Stimulated activated CD4-positive, alpha-beta T cell treated with anti-CD3 and anti-CD28 coated beads, Interleukin-15, amount 100 ng/mL, for 24 hours (primary cell): Measurements from ENCODE around the gene TP53RK.
A peak's percentile ranks its signal among the peaks of the same experiment; 100 is the strongest.

Source experiments
- DNase-seq: peaks from one replicate; pipeline ENCODE4 v3.0.0-alpha.2; 2020

Gene TP53RK

GRCh38 chr20:46689082-46689753 is at the start of gene TP53RK:
TP53RK (minus strand) TSS chr20:46689444; CDS start chr20:46689414, 30 bp downstream.
- peak; percentile 98 for DNase-seq

DNA sequence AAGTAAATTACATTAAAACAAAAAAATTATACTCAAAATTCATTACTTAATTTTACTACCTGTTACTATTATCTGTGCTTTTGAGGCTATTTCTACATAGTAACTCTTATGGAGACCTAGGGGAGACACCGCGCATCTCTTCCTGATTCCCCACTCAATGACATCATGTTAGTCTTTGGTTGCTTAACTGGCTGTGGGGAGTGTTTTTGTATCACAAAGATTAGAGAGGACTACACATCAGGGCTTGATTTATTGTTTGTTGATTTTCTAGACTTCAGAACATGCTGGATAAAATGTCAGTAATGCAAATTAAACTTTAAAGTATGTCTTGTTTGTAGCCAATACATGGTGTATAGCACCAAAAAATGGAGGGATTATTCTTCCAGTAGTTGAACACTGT is 46.2 kb upstream of the TP53RK start:
- no peak for DNase-seq

DNA sequence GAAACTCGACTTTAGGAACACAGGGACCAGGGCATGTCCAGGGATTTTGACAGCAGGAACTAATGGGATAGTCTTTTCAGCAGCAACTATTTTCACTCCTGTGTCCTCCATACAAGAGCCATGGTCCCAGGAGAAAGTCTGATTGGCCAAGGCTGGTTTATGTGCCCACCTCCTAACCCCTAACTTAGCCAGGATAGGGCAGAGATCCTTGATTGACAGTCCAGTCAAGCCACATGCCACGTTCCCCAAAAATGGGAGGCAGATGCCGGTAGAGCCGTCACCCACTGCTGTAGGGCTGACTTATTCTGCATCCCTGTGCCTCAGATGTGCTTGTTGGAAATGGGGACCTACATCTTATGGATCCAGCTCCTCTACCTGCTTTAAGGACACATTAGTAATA is 42.5 kb upstream of the TP53RK start:
- no peak for DNase-seq

DNA sequence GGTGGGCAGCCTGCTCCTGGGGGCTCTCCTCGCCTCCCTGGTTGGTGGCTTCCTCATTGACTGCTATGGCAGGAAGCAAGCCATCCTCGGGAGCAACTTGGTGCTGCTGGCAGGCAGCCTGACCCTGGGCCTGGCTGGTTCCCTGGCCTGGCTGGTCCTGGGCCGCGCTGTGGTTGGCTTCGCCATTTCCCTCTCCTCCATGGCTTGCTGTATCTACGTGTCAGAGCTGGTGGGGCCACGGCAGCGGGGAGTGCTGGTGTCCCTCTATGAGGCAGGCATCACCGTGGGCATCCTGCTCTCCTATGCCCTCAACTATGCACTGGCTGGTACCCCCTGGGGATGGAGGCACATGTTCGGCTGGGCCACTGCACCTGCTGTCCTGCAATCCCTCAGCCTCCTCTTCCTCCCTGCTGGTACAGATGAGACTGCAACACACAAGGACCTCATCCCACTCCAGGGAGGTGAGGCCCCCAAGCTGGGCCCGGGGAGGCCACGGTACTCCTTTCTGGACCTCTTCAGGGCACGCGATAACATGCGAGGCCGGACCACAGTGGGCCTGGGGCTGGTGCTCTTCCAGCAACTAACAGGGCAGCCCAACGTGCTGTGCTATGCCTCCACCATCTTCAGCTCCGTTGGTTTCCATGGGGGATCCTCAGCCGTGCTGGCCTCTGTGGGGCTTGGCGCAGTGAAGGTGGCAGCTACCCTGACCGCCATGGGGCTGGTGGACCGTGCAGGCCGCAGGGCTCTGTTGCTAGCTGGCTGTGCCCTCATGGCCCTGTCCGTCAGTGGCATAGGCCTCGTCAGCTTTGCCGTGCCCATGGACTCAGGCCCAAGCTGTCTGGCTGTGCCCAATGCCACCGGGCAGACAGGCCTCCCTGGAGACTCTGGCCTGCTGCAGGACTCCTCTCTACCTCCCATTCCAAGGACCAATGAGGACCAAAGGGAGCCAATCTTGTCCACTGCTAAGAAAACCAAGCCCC is 36.2 kb upstream of the TP53RK start:
- DNase-seq, result no peak

DNA sequence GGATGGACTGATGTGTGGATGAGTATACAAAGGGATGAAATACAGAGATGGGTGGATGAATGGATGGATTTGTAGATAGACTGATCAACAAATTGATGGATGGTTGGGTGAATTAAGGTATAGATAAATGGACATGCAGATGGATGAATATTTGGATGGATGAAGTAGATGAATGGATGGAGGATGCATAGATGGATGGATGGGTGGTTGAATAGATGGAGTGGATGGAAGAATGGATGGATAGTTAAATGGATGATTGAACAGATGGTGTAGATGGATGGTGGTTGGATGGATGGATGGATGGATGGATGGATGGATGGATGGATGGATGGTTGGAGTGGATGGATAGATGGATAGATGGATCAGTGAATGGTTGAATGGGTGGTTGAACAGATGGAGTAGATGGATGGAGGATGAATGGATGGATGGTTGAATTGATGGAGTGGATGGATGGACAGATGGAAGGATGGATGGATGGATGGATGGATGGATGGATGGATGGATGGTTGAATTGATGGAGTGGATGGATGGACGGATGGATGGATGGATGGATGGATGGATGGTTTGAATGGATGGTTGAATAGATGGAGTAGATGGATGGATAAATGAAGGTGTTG is 35.2 kb upstream of the TP53RK start:
- DNase-seq, result no peak

GRCh38 chr20:46723039-46723438 is 33.8 kb upstream of the TP53RK start:
- no peak for DNase-seq

- no peak for DNase-seq
Measured at GRCh38 chr20:46722450-46722849, 33.2 kb upstream of the TP53RK start.

GRCh38 chr20:46721476-46721875 is 32.2 kb upstream of the TP53RK start:
- no peak for DNase-seq

DNA sequence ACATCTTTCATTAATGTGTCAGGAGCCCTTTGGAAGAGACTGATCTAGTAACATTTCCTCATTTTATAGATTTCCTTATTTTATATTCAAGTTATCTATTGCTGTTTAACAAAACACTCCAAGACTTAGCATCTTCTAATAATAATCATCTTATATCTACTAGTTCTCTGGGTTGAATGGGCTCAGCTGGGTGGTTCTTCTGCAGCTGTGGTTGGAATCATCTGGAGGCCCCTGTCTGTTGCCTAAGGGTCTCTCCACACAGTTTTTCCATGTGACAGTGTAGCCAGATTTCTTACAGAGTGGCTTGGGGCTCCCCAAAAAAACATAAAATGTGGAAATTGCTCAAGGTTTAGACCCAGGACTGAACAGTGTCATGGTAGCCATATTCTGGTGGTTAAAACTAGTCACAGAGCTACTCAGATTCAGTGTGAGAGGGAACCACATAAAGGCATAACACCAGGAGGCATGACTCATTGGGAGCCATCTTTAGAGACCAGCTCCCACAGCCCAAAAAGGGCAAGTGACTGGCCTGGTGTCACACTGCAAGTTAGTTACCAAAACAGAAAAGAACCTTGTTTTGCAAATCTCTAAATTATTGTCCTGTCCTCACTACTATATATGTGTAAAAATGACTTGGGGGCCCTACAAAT is 31.7 kb upstream of the TP53RK start:
- DNase-seq, result no peak

GRCh38 chr20:46720019-46720418 is 30.8 kb upstream of the TP53RK start:
- no peak for DNase-seq

- no peak for DNase-seq
Measured at GRCh38 chr20:46717818-46718541, 28.7 kb upstream of the TP53RK start.

GRCh38 chr20:46715292-46715756 is 26.1 kb upstream of the TP53RK start:
- no peak for DNase-seq

GRCh38 chr20:46713957-46714834 is 25.0 kb upstream of the TP53RK start:
- no peak for DNase-seq

- DNase-seq, result no peak
Measured at GRCh38 chr20:46712056-46712636, 22.9 kb upstream of the TP53RK start.

DNA sequence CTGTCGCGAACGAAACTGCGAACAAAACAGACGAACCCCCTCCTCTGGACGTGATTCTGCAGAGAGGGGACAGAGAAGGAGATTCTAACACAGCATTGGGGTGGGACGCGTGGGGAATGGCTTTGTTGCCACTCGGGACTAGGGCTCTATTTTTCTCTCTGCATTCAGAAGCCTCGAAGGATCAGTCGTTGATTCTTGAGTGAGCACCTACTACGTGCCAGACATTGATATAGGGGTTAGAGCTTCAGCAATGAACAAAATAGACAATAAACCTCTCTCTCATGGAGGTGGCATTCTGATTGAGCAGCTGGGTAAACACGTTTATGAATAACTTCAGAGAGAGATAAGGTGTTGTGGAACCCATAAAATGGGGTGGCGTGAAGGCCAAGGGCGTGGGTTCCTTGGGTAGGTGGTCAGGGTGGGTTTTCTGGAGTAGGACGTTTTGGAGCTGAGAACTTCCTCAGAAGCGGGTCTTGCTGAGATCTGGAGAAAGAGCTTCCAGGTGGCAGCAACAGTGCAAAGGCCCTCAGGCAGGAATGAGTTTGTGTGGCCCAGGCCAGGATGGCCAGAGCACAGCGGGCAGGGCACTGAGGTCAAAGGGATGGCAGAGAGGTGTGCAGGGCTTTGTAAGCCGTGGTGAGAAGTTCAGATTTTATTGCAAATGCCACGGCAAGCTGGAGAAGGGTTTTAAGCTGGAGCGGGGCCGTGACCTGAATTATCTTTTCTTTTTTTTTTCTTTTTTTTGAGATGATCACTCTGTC is 21.1 kb upstream of the TP53RK start:
- no peak for DNase-seq

DNA sequence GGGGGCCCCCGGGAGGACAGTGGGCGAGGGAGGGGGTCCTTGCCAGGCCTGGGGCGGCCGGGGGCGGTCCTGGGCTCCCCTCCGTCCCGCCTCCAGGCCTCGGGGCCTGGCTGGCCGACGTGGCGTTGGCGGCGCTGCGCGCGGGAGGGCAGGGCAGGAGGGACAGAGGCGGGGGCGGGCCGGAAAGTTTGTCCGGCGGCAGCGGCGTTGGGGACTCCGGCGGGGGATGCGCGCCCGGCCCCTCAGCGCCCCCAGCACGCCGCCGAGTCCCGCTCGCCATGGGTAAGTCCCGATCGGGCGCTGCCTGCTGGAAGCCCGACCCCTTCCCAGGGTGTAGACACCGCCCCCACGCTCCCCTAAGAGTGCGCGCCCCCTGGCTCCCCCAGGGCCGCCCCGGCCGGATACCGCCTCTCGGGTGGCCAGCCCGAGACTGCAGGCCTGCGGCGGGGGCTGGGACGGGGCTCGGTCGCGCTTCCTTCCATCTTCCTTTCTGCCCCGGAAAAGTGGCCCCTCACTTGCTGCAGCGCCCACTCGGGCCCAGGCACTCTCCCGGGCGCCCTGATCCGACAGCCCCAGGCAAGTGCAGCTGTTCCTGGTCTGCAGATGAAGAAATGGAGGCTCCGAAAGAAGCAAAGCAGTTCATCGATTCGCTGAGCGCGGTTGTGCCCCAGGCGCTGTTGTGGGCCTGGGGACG is 20.4 kb upstream of the TP53RK start, which contains the start of gene SLC2A10:
Gene SLC2A10 (plus strand): TSS at position 191 of the 694 bp plus-strand sequence. CDS start 88 bp downstream, at position 279.
- peak; percentile 9 for DNase-seq

- no peak for DNase-seq
Measured at GRCh38 chr20:46709055-46709458, 19.8 kb upstream of the TP53RK start.

GRCh38 chr20:46708172-46708860 is 19.1 kb upstream of the TP53RK start:
- DNase-seq, result peak; percentile 12

- DNase-seq, result no peak
Measured at GRCh38 chr20:46706242-46706641, 17.0 kb upstream of the TP53RK start.
